Cardiac muscle cell (in vitro differentiated cells and primary cell): Measurements from ENCODE around the gene SLC29A3. TPM values are rescaled to one million over a fixed set of nuclear protein-coding genes. Genes with fewer than 3 reads are reported as not detected.
A peak's percentile ranks its signal among the peaks of the same experiment; 100 is the strongest.

Experiments used
- DNase-seq, 2 donors: peaks; one replicate each; pipeline versions ENCODE4 v3.0.0 to v3.0.0-alpha.2; 2010 to 2017; ENCODE audit warnings: low read depth in 1 of 2, low spot score in 1 of 2
- H3K27ac ChIP-seq: fragments of 200-600 bp; sonication (generic); 2 replicates; pipeline ENCODE4 v1.5.1; 2016
- H3K27me3 ChIP-seq: fragments of 200-600 bp; sonication (generic); 2 replicates; pipeline ENCODE4 v1.6.0; 2016; ENCODE audit warnings: control low read depth
- H3K36me3 ChIP-seq: fragments of 200-600 bp; sonication (generic); 2 replicates; pipeline ENCODE4 v1.5.1; 2016; ENCODE audit warnings: control low read depth
- H3K4me1 ChIP-seq: fragments of 200-600 bp; sonication (generic); 2 replicates; pipeline ENCODE4 v1.8.1; 2017; ENCODE audit warnings: low read depth, mild to moderate bottlenecking, mixed run types
- H3K4me3 ChIP-seq: fragments of 200-600 bp; sonication (generic); 2 replicates; pipeline ENCODE4 v1.5.1; 2016; ENCODE audit warnings: mild to moderate bottlenecking
- H3K9me3 ChIP-seq: fragments of 200-600 bp; sonication (generic); 2 replicates; pipeline ENCODE4 v1.5.1; 2017; ENCODE audit warnings: low read depth, mild to moderate bottlenecking, control low read depth
- CTCF ChIP-seq: IDR thresholded peaks from 2 replicates; pipeline ENCODE4 v1.5.1; 2012; ENCODE audit warnings: low read depth, mild to moderate bottlenecking, low read length
- polyA plus RNA-seq: library from polyadenylated mRNA; unstranded; fragments of >200 nt; fragmentation: Nextera tagmentation; extraction: Ambion mirVana; gene quantifications from 2 replicates; pipeline ENCODE4 v1.2.1, GENCODE V29; 2016
- total RNA-seq: library from RNA; depleted of rRNA; stranded (reverse); fragments of >200 nt; gene quantifications from 2 replicates; pipeline ENCODE4 v1.2.3, GENCODE V29; 2016

SLC29A3 gene
- total RNA-seq: 2.5 and 3.5 TPM in 2 replicates
- polyA plus RNA-seq: 4.0 and 5.8 TPM in 2 replicates

- Histone ChIP-seq H3K4me3 (peak within 1 kb of the TSS; percentile 77), H3K4me1 (no peaks in the 10 kb centered on the region), H3K27me3 (no peaks in the 10 kb centered on the region), H3K27ac (peak within 1 kb of the TSS; percentile 46), H3K36me3 (no peaks in the 10 kb centered on the region), H3K9me3 (no peaks in the 10 kb centered on the region)
- TF ChIP-seq CTCF: peak; percentile 85
- DNase-seq: peak; percentile 88 to 89
These were observed at the start of gene SLC29A3 for GRCh38 chr10:71319042-71319799. Gene SLC29A3, plus strand, starts transcription at chr10:71319259. Its CDS starts 51 bp downstream, at chr10:71319310.

GRCh38 chr10:71269301-71270288, 49.5 kb upstream of the SLC29A3 start:
- peak in 1 of 2 donors; percentile 70 for DNase-seq
- Histone ChIP-seq H3K27ac (peak overlapping the region; percentile 69), H3K27me3 (no peaks in the 10 kb centered on the region), H3K9me3 (no peaks in the 10 kb centered on the region), H3K4me3 (no peak overlapping the region), H3K36me3 (peaks cover 4% of the 10 kb centered on the region), H3K4me1 (peaks cover 43% of the 10 kb centered on the region)
- no peak for TF ChIP-seq CTCF

GRCh38 chr10:71270301-71271220, 48.5 kb upstream of the SLC29A3 start:
- peaks cover 34% of the 10 kb centered on the region for H3K4me1 ChIP-seq
- peak overlapping the region; percentile 69 for H3K27ac ChIP-seq
- H3K9me3 ChIP-seq: no peaks in the 10 kb centered on the region
- no peak overlapping the region for H3K4me3 ChIP-seq
- H3K27me3 ChIP-seq: no peaks in the 10 kb centered on the region
- peaks cover 4% of the 10 kb centered on the region for H3K36me3 ChIP-seq
- peak; percentile 85 to 87 for DNase-seq
- peak; percentile 77 for TF ChIP-seq CTCF

- peaks cover 23% of the 10 kb centered on the region for H3K4me1 ChIP-seq
- peaks cover 4% of the 10 kb centered on the region for H3K36me3 ChIP-seq
- DNase-seq: no peak
- peak overlapping the region; percentile 12 for H3K27ac ChIP-seq
- no peaks in the 10 kb centered on the region for H3K9me3 ChIP-seq
- H3K4me3 ChIP-seq: no peak overlapping the region
- H3K27me3 ChIP-seq: no peaks in the 10 kb centered on the region
- TF ChIP-seq CTCF: no peak
These were observed 47.4 kb upstream of the SLC29A3 start for GRCh38 chr10:71271662-71272055.
